Measurements from ENCODE around the gene PIGV. TPM values are rescaled to one million over a fixed set of nuclear protein-coding genes. Genes with fewer than 3 reads are reported as not detected.
A peak's percentile ranks its signal among the peaks of the same experiment; 100 is the strongest.

PIGV gene
- total and polyA plus RNA-seq, 4 donors = 6.8 to 10.9 (median 8.6) TPM

GRCh38 chr1:26747048-26747447, 40.7 kb upstream of the PIGV start:
- Histone ChIP-seq H3K27me3 (ENCODE audit: control insufficient read depth in 1 of 2, insufficient read depth in 2 of 2, low read length in 1 of 2) (no peaks in the 10 kb centered on the region), H3K27ac (ENCODE audit: low read depth in 1 of 2, low read length in 2 of 2) (no peak overlapping the region), H3K4me1 (ENCODE audit: control insufficient read depth in 1 of 2, insufficient read depth in 2 of 2, low read length in 2 of 2) (peaks cover 0 to 3% of the 10 kb centered on the region in 2 donors), H3K9me3 (ENCODE audit: control insufficient read depth, low read length) (no peaks in the 10 kb centered on the region), H3K4me3 (ENCODE audit: low read length in 2 of 2) (no peak overlapping the region), H3K36me3 (ENCODE audit: control insufficient read depth in 1 of 2, insufficient read depth in 2 of 2, low read length in 1 of 2) (peaks cover 0 to 1% of the 10 kb centered on the region in 2 donors)
- no peak for DNase-seq
- ATAC-seq (ENCODE audit: low FRiP score) = no peak
- intact Hi-C loops (cut with DNase I) = no loop called here
- 96% methylated on average over 5 of the region's 5 CpGs for WGBS, 2 donors

DNA sequence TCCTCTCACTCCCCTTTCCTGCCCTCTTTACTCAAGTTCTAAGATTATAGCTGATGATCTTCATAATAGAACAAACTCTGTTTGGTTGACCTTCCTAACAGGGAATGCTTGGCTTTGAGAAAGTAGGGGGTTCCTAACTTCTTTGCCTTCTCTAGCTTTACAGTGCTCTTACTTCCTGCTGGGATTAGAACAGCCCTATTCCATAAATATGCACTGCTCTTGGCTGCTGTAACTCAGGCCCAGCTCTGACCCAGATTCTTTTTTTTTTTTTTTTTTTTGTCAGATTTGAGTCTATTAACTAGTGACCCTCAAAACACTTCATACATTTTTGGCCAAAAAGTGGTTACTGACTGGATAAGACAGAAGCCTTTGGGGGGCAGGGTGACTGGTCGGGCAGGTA, 39.4 kb upstream of the PIGV start:
- peaks cover 0 to 1% of the 10 kb centered on the region in 2 donors for H3K36me3 ChIP-seq (ENCODE audit: control insufficient read depth in 1 of 2, insufficient read depth in 2 of 2, low read length in 1 of 2)
- WGBS, 2 donors = 50 to 66% methylated on average over 1 of the region's 1 CpG
- H3K4me3 ChIP-seq (ENCODE audit: low read length in 2 of 2) = no peak overlapping the region
- DNase-seq (no peak), ATAC-seq (ENCODE audit: low FRiP score) (no peak)
- no peaks in the 10 kb centered on the region for H3K9me3 ChIP-seq (ENCODE audit: control insufficient read depth, low read length)
- intact Hi-C loops (cut with DNase I) = no loop called here
- peak overlapping the region; percentile 29 for H3K27ac ChIP-seq (ENCODE audit: low read depth in 1 of 2, low read length in 2 of 2)
- no peaks in the 10 kb centered on the region for H3K27me3 ChIP-seq (ENCODE audit: control insufficient read depth in 1 of 2, insufficient read depth in 2 of 2, low read length in 1 of 2)
- peaks cover 0 to 7% of the 10 kb centered on the region in 2 donors for H3K4me1 ChIP-seq (ENCODE audit: control insufficient read depth in 1 of 2, insufficient read depth in 2 of 2, low read length in 2 of 2)

DNA sequence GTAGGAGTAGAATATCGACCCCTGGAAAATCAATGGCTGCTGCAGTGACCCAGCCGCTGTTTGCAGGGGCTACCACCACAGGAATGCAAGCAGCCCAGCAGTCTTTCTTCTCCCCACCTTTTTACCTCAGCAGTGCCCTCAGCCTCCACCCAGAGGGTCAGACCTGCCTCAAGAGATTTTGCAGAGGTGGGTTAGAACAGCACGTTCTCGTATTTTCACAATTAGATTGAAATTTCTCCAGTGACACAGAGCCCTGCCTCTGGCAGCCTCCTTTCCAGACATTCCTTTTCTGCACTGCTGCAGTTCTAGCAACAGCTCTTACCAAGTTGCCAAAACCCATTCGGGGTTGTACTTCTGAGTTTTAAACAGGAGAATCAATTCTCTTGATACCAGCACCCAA, 38.3 kb upstream of the PIGV start:
- DNase-seq (no peak), ATAC-seq (ENCODE audit: low FRiP score) (no peak)
- Histone ChIP-seq H3K27ac (ENCODE audit: low read depth in 1 of 2, low read length in 2 of 2) (peak overlapping the region in 1 of 2 donors; percentile 34), H3K27me3 (ENCODE audit: control insufficient read depth in 1 of 2, insufficient read depth in 2 of 2, low read length in 1 of 2) (no peaks in the 10 kb centered on the region), H3K4me3 (ENCODE audit: low read length in 2 of 2) (no peak overlapping the region), H3K9me3 (ENCODE audit: control insufficient read depth, low read length) (no peaks in the 10 kb centered on the region), H3K4me1 (ENCODE audit: control insufficient read depth in 1 of 2, insufficient read depth in 2 of 2, low read length in 2 of 2) (peaks cover 0 to 7% of the 10 kb centered on the region in 2 donors), H3K36me3 (ENCODE audit: control insufficient read depth in 1 of 2, insufficient read depth in 2 of 2, low read length in 1 of 2) (peaks cover 0 to 1% of the 10 kb centered on the region in 2 donors)
- WGBS, 2 donors = 29 to 32% methylated on average over 5 of the region's 5 CpGs
- intact Hi-C loops (cut with DNase I) = no loop called here

GRCh38 chr1:26750428-26750827, 37.3 kb upstream of the PIGV start:
- intact Hi-C loops (cut with DNase I) = no loop called here
- H3K4me1 ChIP-seq (ENCODE audit: control insufficient read depth in 1 of 2, insufficient read depth in 2 of 2, low read length in 2 of 2) = peaks cover 0 to 7% of the 10 kb centered on the region in 2 donors

GRCh38 chr1:26752519-26752918, 35.2 kb upstream of the PIGV start:
- no peaks in the 10 kb centered on the region for H3K36me3 ChIP-seq (ENCODE audit: control insufficient read depth in 1 of 2, insufficient read depth in 2 of 2, low read length in 1 of 2)
- no peaks in the 10 kb centered on the region for H3K27me3 ChIP-seq (ENCODE audit: control insufficient read depth in 1 of 2, insufficient read depth in 2 of 2, low read length in 1 of 2)
- intact Hi-C loops (cut with DNase I) = no loop called here
- WGBS, 2 donors = 94% methylated on average over 4 of the region's 4 CpGs
- no peak overlapping the region for H3K4me3 ChIP-seq (ENCODE audit: low read length in 2 of 2)
- peaks cover 0 to 7% of the 10 kb centered on the region in 2 donors for H3K4me1 ChIP-seq (ENCODE audit: control insufficient read depth in 1 of 2, insufficient read depth in 2 of 2, low read length in 2 of 2)
- no peak for DNase-seq
- ATAC-seq (ENCODE audit: low FRiP score) = no peak
- H3K9me3 ChIP-seq (ENCODE audit: control insufficient read depth, low read length) = no peaks in the 10 kb centered on the region
- H3K27ac ChIP-seq (ENCODE audit: low read depth in 1 of 2, low read length in 2 of 2) = no peak overlapping the region

More at GRCh38 chr1:26750428-26750827, 37.3 kb upstream of the PIGV start:
- Histone ChIP-seq H3K9me3 (ENCODE audit: control insufficient read depth, low read length) (no peaks in the 10 kb centered on the region), H3K36me3 (ENCODE audit: control insufficient read depth in 1 of 2, insufficient read depth in 2 of 2, low read length in 1 of 2) (peaks cover 0 to 1% of the 10 kb centered on the region in 2 donors), H3K27me3 (ENCODE audit: control insufficient read depth in 1 of 2, insufficient read depth in 2 of 2, low read length in 1 of 2) (no peaks in the 10 kb centered on the region), H3K27ac (ENCODE audit: low read depth in 1 of 2, low read length in 2 of 2) (peak overlapping the region in 1 of 2 donors; percentile 7), H3K4me3 (ENCODE audit: low read length in 2 of 2) (no peak overlapping the region)
- WGBS, 2 donors = 26 to 35% methylated on average over 1 of the region's 1 CpG
- ATAC-seq (ENCODE audit: low FRiP score) = no peak
- no peak for DNase-seq

DNA sequence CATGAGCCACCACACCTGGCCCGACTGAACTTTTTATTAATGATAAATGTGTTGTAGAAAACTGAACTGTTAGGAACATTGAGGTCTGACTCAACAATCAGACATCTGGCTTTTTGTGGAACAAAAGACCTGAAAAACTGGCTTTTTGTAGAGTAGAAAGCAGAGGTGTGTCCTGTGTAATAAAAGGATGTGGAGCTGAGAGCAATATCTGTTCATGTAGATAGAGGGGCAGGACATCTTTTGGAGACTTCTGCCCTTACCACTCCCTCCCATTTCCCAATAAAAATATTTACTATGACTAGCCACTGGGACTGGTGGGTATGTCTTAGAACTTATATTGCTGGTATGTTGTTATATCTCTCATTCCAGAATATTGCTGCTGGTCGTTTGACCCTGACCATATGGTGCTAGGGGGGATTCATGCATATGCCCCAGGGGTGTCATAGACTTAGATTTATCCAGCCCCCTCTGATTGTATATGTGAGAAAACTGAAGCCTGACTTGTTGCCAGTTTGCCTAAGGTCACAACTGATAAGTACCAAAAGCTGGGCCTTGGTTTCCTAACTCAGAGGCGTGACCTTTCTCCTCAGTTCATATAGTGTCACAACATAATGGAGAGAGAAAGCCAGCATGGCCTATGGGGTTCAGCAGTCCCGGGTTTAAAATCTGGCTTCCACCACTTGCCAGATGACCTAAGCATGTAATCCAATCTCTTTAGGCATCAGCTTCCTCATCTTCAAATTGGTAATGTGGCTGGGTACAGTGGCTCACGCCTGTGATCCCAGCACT, 33.5 kb upstream of the PIGV start:
- no peak overlapping the region for H3K27ac ChIP-seq (ENCODE audit: low read depth in 1 of 2, low read length in 2 of 2)
- ATAC-seq (ENCODE audit: low FRiP score) (no peak), DNase-seq (no peak)
- H3K36me3 ChIP-seq (ENCODE audit: control insufficient read depth in 1 of 2, insufficient read depth in 2 of 2, low read length in 1 of 2) = no peaks in the 10 kb centered on the region
- H3K4me1 ChIP-seq (ENCODE audit: control insufficient read depth in 1 of 2, insufficient read depth in 2 of 2, low read length in 2 of 2) = peaks cover 0 to 7% of the 10 kb centered on the region in 2 donors
- no peaks in the 10 kb centered on the region for H3K9me3 ChIP-seq (ENCODE audit: control insufficient read depth, low read length)
- intact Hi-C loops (cut with DNase I) = no loop called here
- no peaks in the 10 kb centered on the region for H3K27me3 ChIP-seq (ENCODE audit: control insufficient read depth in 1 of 2, insufficient read depth in 2 of 2, low read length in 1 of 2)
- WGBS, 2 donors = 78 to 81% methylated on average over 5 of the region's 5 CpGs
- H3K4me3 ChIP-seq (ENCODE audit: low read length in 2 of 2) = no peak overlapping the region

- H3K36me3 ChIP-seq (ENCODE audit: control insufficient read depth in 1 of 2, insufficient read depth in 2 of 2, low read length in 1 of 2) = peaks cover 5 to 10% of the 10 kb centered on the region in 2 donors
- WGBS, 2 donors = 96 to 98% methylated on average over 3 of the region's 3 CpGs
- DNase-seq = no peak
- ATAC-seq (ENCODE audit: low FRiP score) = no peak
- H3K4me3 ChIP-seq (ENCODE audit: low read length in 2 of 2) = no peak overlapping the region
- H3K9me3 ChIP-seq (ENCODE audit: control insufficient read depth, low read length) = no peaks in the 10 kb centered on the region
- no peaks in the 10 kb centered on the region for H3K27me3 ChIP-seq (ENCODE audit: control insufficient read depth in 1 of 2, insufficient read depth in 2 of 2, low read length in 1 of 2)
- H3K4me1 ChIP-seq (ENCODE audit: control insufficient read depth in 1 of 2, insufficient read depth in 2 of 2, low read length in 2 of 2) = no peaks in the 10 kb centered on the region
- intact Hi-C loops (cut with DNase I) = no loop called here
- no peak overlapping the region for H3K27ac ChIP-seq (ENCODE audit: low read depth in 1 of 2, low read length in 2 of 2)
These were observed 29.4 kb upstream of the PIGV start for GRCh38 chr1:26758358-26758757.

- no peaks in the 10 kb centered on the region for H3K9me3 ChIP-seq (ENCODE audit: control insufficient read depth, low read length)
- H3K4me1 ChIP-seq (ENCODE audit: control insufficient read depth in 1 of 2, insufficient read depth in 2 of 2, low read length in 2 of 2) = no peaks in the 10 kb centered on the region
- H3K36me3 ChIP-seq (ENCODE audit: control insufficient read depth in 1 of 2, insufficient read depth in 2 of 2, low read length in 1 of 2) = peaks cover 5 to 10% of the 10 kb centered on the region in 2 donors
- H3K27ac ChIP-seq (ENCODE audit: low read depth in 1 of 2, low read length in 2 of 2) = no peak overlapping the region
- no peak overlapping the region for H3K4me3 ChIP-seq (ENCODE audit: low read length in 2 of 2)
- DNase-seq = no peak
- ATAC-seq (ENCODE audit: low FRiP score) = no peak
- intact Hi-C loops (cut with DNase I) = no loop called here
- H3K27me3 ChIP-seq (ENCODE audit: control insufficient read depth in 1 of 2, insufficient read depth in 2 of 2, low read length in 1 of 2) = no peaks in the 10 kb centered on the region
These were observed 28.2 kb upstream of the PIGV start for GRCh38 chr1:26759531-26759930.

GRCh38 chr1:26761217-26761616, 26.5 kb upstream of the PIGV start:
- intact Hi-C loops (cut with DNase I) = no loop called here
- no peak for DNase-seq
- Histone ChIP-seq H3K27ac (ENCODE audit: low read depth in 1 of 2, low read length in 2 of 2) (no peak overlapping the region), H3K4me1 (ENCODE audit: control insufficient read depth in 1 of 2, insufficient read depth in 2 of 2, low read length in 2 of 2) (no peaks in the 10 kb centered on the region), H3K9me3 (ENCODE audit: control insufficient read depth, low read length) (no peaks in the 10 kb centered on the region), H3K27me3 (ENCODE audit: control insufficient read depth in 1 of 2, insufficient read depth in 2 of 2, low read length in 1 of 2) (no peaks in the 10 kb centered on the region), H3K36me3 (ENCODE audit: control insufficient read depth in 1 of 2, insufficient read depth in 2 of 2, low read length in 1 of 2) (peaks cover 5 to 10% of the 10 kb centered on the region in 2 donors), H3K4me3 (ENCODE audit: low read length in 2 of 2) (no peak overlapping the region)
- WGBS, 2 donors = 35 to 41% methylated on average over 3 of the region's 3 CpGs
- ATAC-seq (ENCODE audit: low FRiP score) = no peak
